HFF-Myc (cell line): ENCODE results near the gene MORN1.

ENCODE experiments used
- DNase-seq: peaks from one replicate; pipeline ENCODE4 v3.0.0-alpha.2; 2011; ENCODE audit warnings: low read depth; ENCODE audit errors: extremely low read depth
- H3K4me3 ChIP-seq: replicated peaks from 2 replicates; pipeline ENCODE4 v1.5.1; 2011; ENCODE audit warnings: low read depth, mild to moderate bottlenecking, control low read depth, low read length
- CTCF ChIP-seq: IDR thresholded peaks from 2 replicates; pipeline ENCODE4 v1.5.1; 2012; ENCODE audit warnings: mild to moderate bottlenecking, low read depth, low read length, control low read depth; ENCODE audit errors: missing control alignments

Gene MORN1

GRCh38 chr1:2314273-2314802 is 77.0 kb downstream of the MORN1 start:
- H3K4me3 ChIP-seq: peak overlapping the region; percentile 33
- DNase-seq: no peak
- TF ChIP-seq CTCF: no peak

GRCh38 chr1:2313651-2314261 is 77.6 kb downstream of the MORN1 start:
- H3K4me3 ChIP-seq: peak overlapping the region; percentile 33
- TF ChIP-seq CTCF: no peak
- no peak for DNase-seq

- no peak overlapping the region for H3K4me3 ChIP-seq
- no peak for DNase-seq
- TF ChIP-seq CTCF: no peak
Measured at GRCh38 chr1:2312515-2313301, 78.6 kb downstream of the MORN1 start.

GRCh38 chr1:2312160-2312514 is 79.2 kb downstream of the MORN1 start:
- no peak overlapping the region for H3K4me3 ChIP-seq
- DNase-seq: no peak
- no peak for TF ChIP-seq CTCF

GRCh38 chr1:2311184-2312032 is 79.9 kb downstream of the MORN1 start:
- peak; percentile 37 for TF ChIP-seq CTCF
- DNase-seq: no peak
- no peak overlapping the region for H3K4me3 ChIP-seq

GRCh38 chr1:2310332-2311183 is 80.8 kb downstream of the MORN1 start:
- no peak for TF ChIP-seq CTCF
- H3K4me3 ChIP-seq: no peak overlapping the region
- DNase-seq: no peak
